Activated T-helper 9 cell treated with anti-CD3 and anti-CD28 coated beads, Interleukin-2, amount 50 U/mL, for 16 hours (primary cell): Measurements from ENCODE around the gene TNNI2.

Experiments
- DNase-seq: peaks from one replicate; pipeline ENCODE4 v3.0.0-alpha.2; 2020; ENCODE audit warnings: low read depth

TNNI2 gene

DNA sequence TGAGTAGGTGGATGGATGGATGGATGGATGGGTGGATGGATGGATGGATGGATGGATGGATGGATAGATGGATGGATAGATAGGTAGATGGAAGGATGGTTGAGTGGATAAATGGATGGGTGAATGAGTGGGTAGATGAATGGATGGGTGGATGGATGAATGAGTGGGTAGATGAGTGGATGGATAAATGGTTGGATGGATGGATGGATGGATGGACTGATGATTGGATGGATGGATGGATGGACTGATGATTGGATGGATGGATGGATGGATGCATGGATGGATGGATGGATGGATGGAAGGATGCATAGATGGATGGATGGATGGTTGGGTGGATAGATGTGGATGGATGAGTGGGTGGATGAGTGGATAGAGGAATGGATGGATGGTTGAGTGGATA, 17.2 kb upstream of the TNNI2 start:
- no peak for DNase-seq

DNA sequence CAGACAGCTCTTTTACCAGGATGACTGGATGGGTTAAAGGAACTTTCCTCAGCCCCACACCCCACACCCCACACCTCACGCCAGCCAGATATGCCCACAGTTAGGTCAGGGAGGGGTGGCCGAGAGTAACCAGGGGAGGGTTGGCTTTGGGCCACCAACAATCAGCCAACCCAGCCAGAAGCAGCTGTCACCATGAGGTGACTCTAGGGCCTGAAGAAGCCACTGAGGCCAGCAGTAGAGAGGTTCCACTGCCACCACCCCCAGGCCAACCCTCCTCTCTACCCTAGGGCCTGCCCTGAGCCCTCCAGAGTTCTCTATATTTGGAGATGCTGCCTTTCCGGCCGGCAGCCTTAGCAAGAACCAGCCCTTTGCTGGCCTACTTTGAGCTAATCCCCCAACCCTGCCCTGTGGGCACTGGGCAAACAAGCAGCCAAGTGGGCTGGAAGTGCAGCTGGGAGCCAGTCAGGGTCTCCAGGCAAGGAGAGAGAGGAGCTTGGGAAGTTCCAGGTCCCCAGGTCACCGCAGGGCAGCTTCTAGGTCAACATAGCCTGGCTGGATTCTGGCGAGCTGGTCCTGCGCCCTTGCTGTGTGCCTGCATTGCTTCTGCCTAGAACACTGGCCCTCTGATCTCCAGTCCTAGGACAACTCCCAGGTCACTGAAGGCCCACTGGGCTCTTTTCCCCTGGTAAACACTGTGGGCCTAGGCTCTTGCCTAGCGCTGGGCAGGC, 16.0 kb upstream of the TNNI2 start:
- DNase-seq, result no peak

DNA sequence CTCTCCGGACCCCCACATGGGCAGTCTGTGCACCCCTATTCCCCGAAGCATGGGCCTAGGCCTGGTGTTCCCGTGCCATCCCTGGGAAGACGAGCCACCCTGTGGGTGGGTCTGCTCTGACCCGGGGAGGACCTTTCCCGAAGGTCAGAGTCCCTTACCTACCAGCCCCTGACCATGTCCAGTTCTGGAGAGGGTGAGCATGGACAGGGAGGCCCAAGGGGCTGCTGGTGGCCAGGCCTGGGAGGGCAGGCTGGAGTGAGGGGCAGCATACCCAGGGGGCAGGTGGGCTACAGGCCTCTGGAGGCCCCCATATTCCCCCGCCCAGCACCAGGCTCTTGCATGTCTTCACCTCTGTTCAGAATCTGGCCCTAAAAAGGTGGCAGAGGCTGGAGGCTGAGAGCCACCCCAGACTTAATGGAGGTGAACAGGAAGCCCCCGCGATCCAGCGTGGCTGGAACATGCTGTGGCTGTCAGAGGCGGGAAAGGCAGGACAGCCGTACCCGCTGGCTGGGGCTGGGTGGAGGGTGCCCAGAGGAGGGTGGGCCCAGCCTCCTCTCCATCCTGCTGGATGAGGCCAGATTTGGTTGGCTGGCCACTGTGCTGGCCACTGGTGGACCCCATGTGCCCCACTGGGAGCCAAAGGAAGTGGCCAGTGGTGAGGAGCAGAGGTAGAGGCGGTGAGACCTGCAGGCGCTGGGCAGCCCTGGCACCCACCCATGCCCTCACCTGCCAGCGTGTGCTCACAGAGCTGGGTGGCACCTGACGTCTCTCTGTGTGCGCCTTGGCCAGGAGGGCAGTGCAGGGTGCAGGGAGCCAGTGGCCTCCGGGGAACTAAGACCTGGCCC, 15.2 kb upstream of the TNNI2 start:
- no peak for DNase-seq

DNA sequence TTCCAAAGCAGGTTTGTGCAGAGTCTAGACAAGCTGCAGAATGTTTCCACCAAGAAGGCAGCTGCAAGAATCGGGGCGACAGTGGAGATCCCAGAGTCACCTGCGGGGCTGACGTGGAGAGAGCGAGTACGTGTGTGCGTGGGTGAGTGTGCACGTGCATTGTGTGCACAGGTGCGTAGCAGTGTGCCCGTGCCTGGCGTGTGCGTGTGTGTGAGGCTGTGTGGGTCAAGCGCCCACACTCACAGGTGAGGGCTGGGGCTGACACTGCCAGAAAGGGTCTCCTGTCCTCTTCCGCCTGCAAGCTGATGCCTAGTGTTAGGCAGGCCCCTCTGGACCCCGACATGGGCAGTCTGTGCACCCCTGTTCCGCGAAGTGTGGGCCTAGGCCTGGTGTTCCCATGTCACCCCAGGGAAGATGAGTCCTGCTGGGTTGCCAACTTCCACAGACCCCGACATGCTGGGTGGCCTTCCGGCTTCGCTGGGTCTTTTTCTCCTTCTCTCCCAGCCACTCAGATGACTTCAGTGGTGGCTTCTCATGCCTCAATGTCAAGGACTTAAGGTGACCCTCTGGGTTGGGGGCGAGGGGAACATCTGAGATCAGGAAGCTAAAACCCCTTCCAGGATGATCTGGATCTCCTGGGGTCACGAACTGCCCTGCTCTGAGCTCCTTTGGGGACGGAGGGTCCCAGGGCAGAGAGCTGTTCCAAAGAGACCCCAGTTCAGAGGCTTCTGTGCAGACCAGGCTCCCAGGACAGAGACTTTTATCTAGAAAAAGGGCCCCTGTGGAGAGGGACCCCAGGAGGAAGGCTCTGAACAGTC, 14.4 kb upstream of the TNNI2 start:
- DNase-seq, result no peak

DNA sequence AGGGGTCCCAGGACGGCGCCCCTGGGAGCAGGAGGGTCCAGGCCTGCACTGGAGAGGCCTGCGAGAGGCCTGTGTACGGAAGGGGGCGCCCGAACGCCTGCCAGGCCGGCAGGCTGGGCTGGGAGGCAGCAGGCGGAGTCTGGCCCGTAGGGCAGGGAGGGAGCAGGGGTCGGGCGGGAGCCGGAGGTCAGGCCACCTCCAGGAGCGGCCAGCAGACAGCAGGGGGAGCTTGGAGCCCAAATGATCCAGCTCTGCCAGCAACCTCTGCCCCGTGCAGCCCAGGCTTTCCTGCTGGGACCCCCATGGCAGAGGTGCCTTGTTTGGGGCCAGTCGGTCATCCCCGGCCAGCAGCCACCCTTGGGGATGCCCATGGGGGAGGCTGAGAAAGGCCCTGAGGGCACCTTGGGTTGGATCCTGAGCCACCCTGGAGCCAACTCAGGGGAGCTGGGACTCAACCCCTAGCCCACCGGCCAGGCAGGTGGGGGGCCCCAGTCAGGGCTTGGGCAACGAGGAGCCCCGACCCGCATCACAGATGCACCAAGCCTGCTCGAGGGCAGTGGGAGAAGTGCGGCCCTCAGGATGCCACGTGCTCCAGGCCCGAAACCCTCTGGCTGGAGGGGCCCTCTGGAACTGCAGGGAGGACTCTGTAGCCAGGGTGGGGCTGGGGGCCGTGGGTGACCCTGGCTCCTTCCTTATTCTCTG, 13.6 kb upstream of the TNNI2 start:
- DNase-seq, result no peak

DNA sequence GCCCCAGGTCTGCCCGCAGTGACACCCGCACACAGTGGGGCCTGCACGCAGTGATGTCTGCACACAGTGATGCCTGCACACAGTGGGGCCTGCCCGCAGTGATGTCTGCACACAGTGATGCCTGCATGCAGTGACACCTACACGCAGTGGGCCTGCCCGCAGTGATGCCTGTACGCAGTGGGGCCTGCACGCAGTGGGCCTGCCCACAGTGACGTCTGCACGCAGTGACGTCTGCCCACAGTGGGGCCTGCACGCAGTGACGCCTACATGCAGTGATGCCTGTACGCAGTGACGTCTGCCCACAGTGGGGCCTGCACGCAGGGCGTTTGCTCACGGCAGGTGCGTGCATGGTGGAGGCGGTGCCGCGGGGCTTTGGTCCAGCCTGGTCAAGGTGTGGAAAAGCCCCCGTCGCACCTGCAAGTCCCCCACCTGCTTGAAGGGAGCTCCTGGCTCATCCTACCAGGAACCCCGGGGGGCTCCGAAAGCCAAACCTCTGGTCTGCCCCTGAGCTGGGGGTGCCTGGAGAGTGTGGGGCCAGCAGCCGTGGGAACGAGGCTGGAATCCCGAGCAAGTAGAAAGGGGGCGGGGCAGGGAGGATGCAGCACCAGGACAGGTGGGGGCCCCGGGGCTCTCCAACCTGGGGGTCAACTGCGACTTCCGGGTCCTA, 12.9 kb upstream of the TNNI2 start:
- DNase-seq, result no peak

DNA sequence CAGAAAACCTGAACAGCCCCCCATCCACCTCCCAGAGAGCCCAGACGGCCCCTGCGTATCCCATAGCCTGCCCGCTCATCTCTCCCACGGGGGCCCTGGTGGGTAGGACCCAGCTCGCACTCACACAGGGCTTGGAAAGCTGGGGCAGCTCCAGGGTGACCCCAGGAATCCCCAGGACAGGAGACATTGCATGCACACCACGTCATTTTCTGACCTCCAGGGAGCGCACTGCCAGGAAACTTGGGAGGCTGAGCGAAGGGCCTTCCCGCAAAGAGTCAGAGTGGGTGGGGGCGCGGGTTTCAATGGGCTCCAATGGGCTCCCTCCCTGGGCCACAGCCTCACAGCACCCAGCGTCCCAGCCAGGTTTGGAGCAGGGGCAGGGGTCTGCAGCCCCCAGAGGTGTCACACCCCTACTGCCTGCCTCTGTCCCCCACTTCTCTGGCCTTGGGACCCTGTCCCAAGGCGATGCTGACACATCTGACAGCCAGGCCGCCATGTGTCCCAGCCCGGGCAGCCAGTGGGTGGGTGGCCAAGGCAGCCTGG, 12.2 kb upstream of the TNNI2 start:
- no peak for DNase-seq

DNA sequence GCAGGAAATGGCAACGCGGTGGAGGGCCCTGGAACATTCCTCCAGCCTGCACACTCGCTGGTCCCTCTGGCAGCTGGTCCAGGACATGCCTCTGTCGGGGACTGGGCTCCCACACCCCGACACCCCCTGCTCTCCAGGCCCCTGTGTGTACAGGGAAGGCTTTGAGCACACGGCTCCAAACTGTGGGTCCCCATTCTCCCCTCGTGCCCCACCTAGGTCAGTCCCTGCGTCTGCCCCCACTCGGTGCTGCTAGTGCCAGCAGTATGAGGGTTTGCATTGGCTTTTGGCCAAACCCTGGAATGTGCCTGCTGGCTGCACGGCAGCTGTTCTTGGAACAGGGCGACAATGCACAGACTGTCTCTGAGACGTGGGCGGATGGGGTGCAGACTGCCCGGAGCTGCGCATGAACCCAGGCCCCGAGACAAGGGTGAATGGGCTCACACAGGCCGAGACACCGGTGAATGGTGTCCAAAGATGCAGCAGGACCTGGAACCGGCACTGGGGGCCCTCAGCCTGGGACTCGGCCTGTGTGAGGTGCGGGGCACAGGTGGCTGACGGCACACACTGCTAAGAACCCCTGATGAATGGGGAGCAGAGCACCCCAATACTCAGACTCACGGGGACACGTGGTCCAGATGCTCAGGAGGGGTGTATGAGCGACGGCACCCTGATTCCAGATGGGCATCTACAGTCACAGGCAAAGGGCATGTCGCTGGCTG, 11.5 kb upstream of the TNNI2 start:
- DNase-seq, result no peak

DNA sequence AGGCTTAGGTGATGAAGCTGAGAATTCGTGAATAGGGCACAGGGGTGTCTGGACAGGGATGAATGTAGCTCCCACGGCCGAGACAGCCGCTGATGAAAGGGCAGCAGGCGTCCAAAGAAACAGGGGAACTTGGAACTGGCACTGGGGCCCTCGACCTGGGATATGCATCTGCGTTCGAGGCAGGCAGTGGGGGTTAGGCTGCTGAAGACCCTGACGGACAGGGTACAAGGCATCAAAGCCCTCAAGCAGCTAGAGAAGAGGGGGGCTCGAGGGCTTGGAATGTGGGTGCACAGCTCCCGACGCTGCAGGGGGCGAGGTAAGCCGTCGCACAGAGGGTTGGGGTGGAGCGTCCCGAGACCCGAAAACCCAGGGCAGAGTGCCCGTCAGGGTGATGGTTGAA, 10.8 kb upstream of the TNNI2 start:
- no peak for DNase-seq

DNA sequence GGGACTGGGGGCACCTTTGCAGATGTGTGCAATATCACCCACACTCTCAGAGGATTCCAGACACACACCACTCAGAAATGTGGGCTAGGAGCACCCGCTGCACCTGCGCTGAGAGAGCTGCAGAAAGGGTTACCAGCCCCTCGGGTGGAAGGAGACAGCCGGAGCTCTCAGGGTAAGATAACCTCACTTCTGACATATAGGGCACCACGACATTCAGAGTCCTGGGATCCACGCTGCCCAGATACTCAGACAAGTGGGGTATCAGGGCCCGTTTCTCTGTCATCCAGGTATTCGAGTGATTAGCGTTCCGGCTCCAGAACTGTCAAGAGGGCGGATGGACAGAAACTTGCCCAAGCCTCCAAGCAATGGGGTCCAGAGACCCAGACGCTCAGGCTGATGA, 10.2 kb upstream of the TNNI2 start:
- no peak for DNase-seq

DNA sequence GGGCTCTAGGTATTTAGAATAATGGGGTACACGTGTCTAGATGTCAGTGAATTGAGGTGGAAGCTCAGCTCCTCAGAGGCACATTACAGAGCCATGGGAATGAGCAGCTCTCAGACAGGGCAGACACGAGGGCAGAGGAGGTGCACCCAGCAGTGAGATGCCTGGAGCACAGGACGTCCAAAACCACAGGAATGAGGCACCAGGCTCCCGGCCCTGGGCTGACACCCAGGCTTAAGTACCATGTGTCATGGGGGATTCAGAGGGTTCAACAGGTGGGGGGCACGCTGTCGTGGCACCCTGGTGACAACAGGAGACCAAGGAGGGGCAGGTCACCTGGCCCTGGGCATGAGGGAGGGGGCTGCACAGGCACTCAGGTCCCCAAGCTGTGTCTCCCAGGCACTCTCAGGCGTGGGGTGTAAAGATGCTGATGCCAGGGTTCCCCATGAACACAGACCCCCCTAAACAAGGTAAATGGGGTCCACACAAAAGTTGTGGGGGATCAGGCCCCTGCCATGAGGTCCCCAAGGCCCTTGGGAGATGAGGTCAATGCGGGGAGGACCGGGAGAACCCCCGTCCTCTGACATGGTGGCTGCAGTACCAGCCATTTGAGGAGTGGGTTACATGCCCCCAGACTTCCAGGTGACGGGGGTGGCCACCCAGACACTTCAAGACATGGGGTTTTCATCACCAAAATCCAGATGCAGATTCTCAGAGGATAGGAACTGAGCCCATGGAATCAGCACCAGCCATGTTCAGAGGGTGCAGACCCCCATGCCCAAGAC, 9.6 kb upstream of the TNNI2 start:
- DNase-seq, result no peak

DNA sequence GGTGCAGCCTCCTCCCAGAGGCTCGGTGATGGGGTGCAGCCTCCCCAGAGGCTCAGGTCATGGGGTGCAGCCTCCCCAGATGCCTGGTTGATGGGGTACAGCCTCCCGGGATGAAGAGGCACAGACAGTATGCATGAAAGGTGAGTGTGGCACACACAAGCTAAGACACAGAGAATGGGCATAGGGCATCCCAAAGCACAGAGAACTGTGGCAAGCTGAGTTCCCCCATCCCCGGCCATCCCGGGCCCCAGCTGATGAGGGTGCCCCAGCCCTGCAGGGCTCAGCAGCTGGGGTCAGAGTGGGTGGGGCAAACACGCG, 8.8 kb upstream of the TNNI2 start:
- no peak for DNase-seq

DNA sequence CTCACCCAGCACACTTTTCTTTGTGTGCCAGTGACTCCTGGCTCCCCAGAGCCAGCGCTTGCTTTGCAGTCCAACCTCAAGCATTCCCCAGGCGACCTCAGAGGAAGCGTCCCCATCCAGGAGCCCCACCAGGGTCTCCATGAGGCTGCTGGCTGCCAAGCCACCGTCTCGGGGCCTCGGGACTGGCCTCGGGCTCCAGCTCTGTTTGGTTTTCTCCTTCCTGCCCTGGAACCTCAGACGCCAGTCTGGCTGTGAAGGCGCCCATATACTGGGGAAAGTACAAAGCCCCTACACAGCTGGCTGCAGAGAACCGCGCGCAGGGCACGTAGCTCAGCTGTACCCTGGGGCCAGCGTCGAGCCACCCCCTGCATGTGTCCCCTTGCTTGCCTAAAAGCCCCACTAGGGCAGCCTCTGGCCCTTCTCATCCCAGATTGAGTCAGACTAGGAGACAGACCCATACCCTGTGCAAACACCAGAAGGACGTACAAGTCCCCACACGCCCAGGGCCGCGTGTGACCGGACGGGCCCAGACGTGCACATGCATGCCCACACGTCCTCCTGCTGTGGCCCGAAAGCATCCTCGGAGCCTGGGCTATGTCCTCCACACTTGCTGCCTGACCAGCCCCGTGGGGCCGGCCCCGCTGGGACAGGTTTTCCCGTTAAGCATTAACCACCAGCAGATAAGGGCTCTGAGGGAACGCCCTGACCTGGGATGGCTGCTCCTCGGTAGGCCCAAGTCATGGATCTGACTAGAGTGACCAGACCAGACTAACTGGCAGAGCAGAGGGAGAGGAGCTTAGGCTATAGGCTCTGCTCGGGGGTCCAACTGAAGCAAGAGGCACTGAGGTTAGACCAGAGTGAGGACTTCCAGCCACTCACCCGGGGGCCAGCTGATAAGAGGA, 8.2 kb upstream of the TNNI2 start:
- DNase-seq, result no peak

DNA sequence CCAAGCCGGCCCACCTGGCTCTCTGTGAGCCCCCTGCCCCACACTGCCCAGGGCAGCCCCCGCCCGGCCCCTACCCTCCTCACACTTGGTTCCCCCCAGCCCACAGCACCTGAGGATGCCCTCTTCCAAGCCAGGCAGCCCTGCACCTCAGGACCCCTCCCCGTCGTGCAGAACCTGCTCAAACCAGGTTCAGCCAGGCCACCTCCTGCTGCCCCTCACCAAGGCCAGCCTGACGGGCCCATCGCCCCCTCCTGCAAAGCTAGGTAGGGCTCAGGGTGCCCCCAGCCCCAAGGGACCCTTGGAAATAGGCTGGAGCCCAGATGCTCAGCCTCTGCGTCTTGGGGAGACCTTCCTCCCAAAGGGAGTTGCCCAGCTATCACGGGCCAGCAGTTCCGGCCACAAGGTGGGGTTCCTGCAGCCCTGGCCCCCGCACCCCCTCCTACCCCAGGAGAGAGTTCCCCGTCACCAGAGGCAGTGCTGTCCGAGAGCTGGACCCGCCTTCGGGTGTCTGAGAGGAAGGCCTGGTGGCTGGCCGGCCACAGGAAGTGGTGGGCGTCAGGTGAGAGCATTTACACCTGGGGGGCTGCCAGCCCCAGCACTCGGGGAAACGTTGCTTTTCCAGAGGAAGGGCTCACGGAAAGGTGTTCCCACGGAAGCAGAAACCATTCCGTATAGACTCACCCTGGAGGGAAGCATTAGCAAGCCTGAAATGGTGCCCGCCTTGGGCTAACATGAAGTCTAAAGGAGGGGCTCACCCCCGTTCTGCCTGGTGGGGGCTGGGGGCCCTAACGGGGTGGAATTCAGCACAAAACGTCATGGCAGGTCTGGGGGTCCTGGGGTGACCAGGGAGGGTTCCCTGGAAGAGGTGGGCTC, 7.2 kb upstream of the TNNI2 start:
- no peak for DNase-seq

DNA sequence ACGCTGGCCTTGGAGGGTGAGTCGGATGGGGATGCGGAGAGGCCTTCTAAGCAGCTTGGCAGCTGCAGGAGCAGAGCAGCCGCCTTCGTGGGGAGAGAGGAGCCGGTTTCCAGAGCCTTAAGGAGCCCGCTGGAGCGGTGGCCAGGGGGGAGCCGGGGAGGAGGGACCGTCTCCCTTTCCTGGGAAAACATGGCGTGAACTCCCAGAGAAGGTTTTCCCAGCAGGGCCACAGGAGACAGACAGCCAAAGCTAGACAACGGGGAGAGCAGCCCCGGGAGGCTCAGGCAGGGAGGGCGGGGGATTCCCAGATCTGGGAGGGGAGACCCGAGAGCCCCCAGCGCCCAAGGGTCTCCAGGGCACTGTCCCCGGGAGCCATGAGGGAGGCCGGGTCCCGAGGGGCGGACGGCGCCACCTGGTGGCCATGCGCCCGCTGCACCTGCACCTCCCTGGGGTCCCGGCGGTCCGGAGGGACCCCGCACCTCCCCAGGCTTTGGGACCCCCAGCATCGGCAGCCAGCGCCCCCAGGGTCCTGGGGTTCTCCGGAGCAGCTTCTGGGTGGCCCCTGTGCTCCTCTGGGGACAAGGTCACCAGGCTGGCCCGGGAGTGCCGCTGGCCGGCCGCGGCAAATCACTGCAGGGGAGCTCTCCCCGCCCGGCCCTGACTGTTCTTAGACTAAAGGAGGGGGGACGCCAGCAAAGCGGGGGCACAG, 6.4 kb upstream of the TNNI2 start:
- peak; percentile 56 for DNase-seq

DNA sequence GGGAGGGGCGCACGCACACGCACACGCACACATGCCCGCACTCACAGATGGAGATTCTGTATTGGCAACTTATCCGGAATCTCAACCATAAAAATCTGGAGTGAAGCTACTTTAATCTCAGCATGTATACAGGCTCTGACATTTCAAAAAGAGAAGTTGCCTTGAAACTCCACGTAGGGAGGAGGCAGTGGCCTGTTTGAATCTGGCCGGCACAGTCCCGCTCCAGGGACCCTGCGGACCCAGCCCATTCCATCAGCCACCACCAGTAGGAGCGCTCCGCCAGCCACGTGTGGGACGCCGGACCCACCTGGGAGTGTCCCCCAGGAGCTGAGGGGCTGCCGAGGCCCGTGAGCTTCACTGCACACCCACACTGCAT, 5.9 kb upstream of the TNNI2 start:
- DNase-seq, result no peak

DNA sequence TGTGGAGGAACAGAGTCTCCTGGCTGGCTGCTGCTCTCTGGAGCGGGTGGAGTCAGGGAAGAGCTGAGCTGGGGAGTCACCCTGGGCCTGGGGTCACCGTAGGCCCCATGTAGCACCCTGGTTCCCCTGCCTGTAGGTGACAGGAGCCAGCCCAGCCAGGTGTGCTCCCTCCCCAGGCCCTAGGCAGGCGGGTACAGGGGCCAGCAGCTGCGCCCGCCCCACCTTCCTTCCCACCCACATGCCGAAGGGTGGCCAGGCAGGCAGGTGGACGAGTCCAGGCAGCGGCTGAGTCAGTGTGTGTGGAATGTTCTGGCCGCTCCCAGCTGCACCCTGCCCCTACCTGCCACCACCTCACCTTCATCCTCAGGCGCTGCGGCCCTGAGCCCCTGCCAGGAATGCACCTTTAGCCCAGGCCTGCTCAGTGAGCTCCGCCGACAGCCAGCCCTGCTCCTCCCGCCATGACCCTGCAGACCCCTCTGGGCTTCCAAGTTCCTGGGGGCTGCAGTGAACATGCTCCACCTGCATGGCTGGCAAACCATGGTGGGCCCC, 4.6 kb upstream of the TNNI2 start:
- no peak for DNase-seq
